SK-N-SH treated with all-trans-retinoic acid at 6 μM for 48 hours (cell line): ENCODE results near the gene PHLDB1.

Experiments
- ATAC-seq: fragments of 200-7000 bp; cut with Tn5 transposase; 3 replicates; pipeline ENCODE4 v1.9.1; 2020; ENCODE audit warnings: mild to moderate bottlenecking, moderate library complexity
- ARNTL ChIP-seq: fragments of 450-650 bp; formaldehyde crosslinking; IDR thresholded peaks from 2 replicates; pipeline ENCODE4 v1.5.0; 2020; ENCODE audit warnings: low read depth, mild to moderate bottlenecking, moderate library complexity, borderline replicate concordance
- BACH2 ChIP-seq: fragments of 250-450 bp; sonication (Bioruptor Pico); IDR thresholded peaks from 2 replicates; pipeline ENCODE4 v1.9.0; 2021; ENCODE audit warnings: mild to moderate bottlenecking, borderline replicate concordance
- CSDC2 ChIP-seq: fragments of 250-450 bp; sonication (Bioruptor Pico); IDR thresholded peaks from 2 replicates; pipeline ENCODE4 v1.5.0; 2020; ENCODE audit warnings: mild to moderate bottlenecking, moderate library complexity
- ISL1 ChIP-seq: fragments of 250-450 bp; sonication (Bioruptor Pico); IDR thresholded peaks from 2 replicates; pipeline ENCODE4 v2.1.2; 2022; ENCODE audit warnings: mild to moderate bottlenecking, moderate library complexity
- OSR1 ChIP-seq: fragments of 250-450 bp; sonication (Bioruptor Pico); IDR thresholded peaks from 2 replicates; pipeline ENCODE4 v1.8.0; 2022; ENCODE audit warnings: moderate library complexity, mild to moderate bottlenecking, inconsistent platforms
- PPARA ChIP-seq: fragments of 250-450 bp; sonication (Bioruptor Pico); IDR thresholded peaks from 2 replicates; pipeline ENCODE4 v1.5.0; 2020; ENCODE audit warnings: mild to moderate bottlenecking, borderline replicate concordance
- SNAI2 ChIP-seq: fragments of 250-450 bp; sonication (Bioruptor Pico); IDR thresholded peaks from 2 replicates; pipeline ENCODE4 v1.5.0; 2020; ENCODE audit warnings: mild to moderate bottlenecking, moderate library complexity
- TOX ChIP-seq: fragments of 250-450 bp; sonication (Bioruptor Pico); IDR thresholded peaks from 2 replicates; pipeline ENCODE4 v1.8.0; 2021; ENCODE audit warnings: mild to moderate bottlenecking, moderate library complexity, borderline replicate concordance
- ZC3H10 ChIP-seq: fragments of 250-450 bp; sonication (Bioruptor Pico); IDR thresholded peaks from 2 replicates; pipeline ENCODE4 v1.5.1; 2021; ENCODE audit warnings: mild to moderate bottlenecking, moderate library complexity
- ZFP3 ChIP-seq: fragments of 250-450 bp; sonication (Bioruptor Pico); IDR thresholded peaks from 2 replicates; pipeline ENCODE4 v1.5.0; 2020; ENCODE audit warnings: mild to moderate bottlenecking, moderate library complexity
- ZFP30 ChIP-seq: fragments of 450-650 bp; formaldehyde crosslinking; IDR thresholded peaks from 2 replicates; pipeline ENCODE4 v1.5.0; 2022; ENCODE audit warnings: mild to moderate bottlenecking, moderate library complexity
- ZNF565 ChIP-seq: fragments of 450-650 bp; formaldehyde crosslinking; conservative IDR thresholded peaks from 2 replicates; pipeline ENCODE4 v1.5.0; 2020; ENCODE audit warnings: low read depth, mild to moderate bottlenecking, moderate library complexity
- ZNF70 ChIP-seq: fragments of 450-650 bp; formaldehyde crosslinking; IDR thresholded peaks from 2 replicates; pipeline ENCODE4 v1.5.0; 2020; ENCODE audit warnings: mild to moderate bottlenecking, moderate library complexity
- TF ChIP-seq, protein P1 (sequence below): fragments of 250-450 bp; sonication (Bioruptor Pico); IDR thresholded peaks from 2 replicates; pipeline ENCODE4 v1.5.1; 2021; ENCODE audit warnings: mild to moderate bottlenecking, moderate library complexity
- TF ChIP-seq, protein P2 (sequence below): fragments of 250-450 bp; sonication (Bioruptor Pico); IDR thresholded peaks from 2 replicates; pipeline ENCODE4 v1.5.1; 2020; ENCODE audit warnings: low read depth, mild to moderate bottlenecking, moderate library complexity
- TF ChIP-seq, protein P3 (sequence below): fragments of 250-450 bp; sonication (Bioruptor Pico); IDR thresholded peaks from 2 replicates; pipeline ENCODE4 v1.8.0; 2021; ENCODE audit warnings: low read depth, mild to moderate bottlenecking, moderate library complexity, borderline replicate concordance
- TF ChIP-seq, protein P4 (sequence below): fragments of 250-450 bp; sonication (Bioruptor Pico); IDR thresholded peaks from 2 replicates; pipeline ENCODE4 v1.8.0; 2020; ENCODE audit warnings: mild to moderate bottlenecking, moderate library complexity, borderline replicate concordance

PHLDB1 gene

DNA sequence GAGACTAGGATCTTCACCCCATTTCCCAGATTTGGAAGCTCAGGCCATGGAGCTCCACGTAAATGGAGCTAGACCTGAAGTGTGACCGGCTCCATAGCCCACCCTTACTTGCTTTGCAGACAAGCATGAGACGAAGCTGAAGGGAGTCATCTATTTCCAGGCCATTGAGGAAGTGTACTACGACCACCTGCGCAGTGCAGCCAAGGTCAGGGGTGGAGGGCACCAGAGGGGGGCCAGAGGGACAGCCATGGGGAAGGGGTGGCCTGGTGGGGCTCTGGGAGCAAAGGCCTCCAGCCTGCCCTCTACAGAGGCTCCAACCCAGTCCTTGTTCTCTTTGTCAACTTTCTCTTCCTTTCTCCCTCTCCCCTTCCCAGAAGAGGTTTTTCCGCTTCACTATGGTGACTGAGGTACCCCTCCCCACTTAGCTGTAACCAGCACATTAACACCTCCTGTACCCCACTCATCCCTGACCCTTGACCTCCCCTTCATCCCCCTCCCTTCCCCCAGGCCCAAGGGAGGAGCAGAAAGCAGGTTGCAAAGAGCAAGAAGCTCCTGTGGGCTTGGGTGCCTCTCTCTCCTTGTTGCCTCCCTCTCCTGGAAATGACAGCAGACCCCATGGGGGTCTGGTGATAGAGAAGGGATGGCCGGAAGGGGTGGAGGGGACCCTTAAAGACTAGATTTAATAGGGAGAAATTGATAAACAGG, 48.2 kb downstream of the PHLDB1 start:
- no peak for ATAC-seq
- TF ChIP-seq ZC3H10 (no peak), BACH2 (CRISPR knock-in tag) (no peak), ZFP30 (CRISPR knock-in tag) (no peak), TOX (CRISPR knock-in tag) (no peak), PPARA (CRISPR knock-in tag) (no peak)
- TF ChIP-seq, protein P1, sequence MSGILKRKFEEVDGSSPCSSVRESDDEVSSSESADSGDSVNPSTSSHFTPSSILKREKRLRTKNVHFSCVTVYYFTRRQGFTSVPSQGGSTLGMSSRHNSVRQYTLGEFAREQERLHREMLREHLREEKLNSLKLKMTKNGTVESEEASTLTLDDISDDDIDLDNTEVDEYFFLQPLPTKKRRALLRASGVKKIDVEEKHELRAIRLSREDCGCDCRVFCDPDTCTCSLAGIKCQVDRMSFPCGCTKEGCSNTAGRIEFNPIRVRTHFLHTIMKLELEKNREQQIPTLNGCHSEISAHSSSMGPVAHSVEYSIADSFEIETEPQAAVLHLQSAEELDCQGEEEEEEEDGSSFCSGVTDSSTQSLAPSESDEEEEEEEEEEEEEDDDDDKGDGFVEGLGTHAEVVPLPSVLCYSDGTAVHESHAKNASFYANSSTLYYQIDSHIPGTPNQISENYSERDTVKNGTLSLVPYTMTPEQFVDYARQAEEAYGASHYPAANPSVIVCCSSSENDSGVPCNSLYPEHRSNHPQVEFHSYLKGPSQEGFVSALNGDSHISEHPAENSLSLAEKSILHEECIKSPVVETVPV (CRISPR knock-in tag), result no peak

DNA sequence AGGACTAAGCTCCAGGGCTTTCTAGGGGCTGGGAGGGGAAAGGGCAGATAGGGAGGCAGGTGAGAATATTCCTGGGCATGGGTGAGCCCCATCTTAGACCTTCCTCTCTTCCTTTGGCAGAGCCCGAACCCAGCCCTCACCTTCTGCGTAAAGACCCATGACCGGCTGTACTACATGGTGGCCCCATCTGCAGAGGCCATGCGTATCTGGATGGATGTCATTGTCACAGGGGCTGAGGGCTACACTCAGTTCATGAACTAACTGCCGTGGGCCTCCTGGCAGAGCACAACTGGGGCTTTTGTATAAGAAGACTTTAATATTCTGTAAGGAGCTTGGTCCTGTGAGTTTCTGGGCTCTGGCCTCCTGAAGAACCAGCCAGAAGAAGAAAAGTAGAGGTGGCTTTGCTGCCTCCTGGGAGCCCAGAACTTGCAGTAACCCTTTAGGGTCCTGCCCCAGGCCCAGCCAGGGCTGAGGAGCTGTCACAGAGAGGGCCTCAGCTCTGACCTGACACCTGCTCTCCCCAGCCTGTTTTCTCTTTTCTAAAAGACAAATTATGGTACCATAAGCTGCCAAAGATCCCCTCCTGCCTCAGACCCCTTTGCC, 49.2 kb downstream of the PHLDB1 start:
- no peak for ATAC-seq
- no peak for TF ChIP-seq TOX (CRISPR knock-in tag)
- TF ChIP-seq ZC3H10, result no peak
- no peak for TF ChIP-seq SNAI2 (CRISPR knock-in tag)
- TF ChIP-seq, protein P2, sequence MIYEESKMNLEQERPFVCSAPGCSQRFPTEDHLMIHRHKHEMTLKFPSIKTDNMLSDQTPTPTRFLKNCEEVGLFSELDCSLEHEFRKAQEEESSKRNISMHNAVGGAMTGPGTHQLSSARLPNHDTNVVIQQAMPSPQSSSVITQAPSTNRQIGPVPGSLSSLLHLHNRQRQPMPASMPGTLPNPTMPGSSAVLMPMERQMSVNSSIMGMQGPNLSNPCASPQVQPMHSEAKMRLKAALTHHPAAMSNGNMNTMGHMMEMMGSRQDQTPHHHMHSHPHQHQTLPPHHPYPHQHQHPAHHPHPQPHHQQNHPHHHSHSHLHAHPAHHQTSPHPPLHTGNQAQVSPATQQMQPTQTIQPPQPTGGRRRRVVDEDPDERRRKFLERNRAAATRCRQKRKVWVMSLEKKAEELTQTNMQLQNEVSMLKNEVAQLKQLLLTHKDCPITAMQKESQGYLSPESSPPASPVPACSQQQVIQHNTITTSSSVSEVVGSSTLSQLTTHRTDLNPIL (CRISPR knock-in tag), result no peak
- TF ChIP-seq CSDC2 (CRISPR knock-in tag), result no peak
- TF ChIP-seq, protein P3, sequence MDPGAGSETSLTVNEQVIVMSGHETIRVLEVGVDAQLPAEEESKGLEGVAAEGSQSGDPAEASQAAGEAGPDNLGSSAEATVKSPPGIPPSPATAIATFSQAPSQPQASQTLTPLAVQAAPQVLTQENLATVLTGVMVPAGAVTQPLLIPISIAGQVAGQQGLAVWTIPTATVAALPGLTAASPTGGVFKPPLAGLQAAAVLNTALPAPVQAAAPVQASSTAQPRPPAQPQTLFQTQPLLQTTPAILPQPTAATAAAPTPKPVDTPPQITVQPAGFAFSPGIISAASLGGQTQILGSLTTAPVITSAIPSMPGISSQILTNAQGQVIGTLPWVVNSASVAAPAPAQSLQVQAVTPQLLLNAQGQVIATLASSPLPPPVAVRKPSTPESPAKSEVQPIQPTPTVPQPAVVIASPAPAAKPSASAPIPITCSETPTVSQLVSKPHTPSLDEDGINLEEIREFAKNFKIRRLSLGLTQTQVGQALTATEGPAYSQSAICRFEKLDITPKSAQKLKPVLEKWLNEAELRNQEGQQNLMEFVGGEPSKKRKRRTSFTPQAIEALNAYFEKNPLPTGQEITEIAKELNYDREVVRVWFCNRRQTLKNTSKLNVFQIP (CRISPR knock-in tag), result no peak
- TF ChIP-seq ZFP3, result no peak
- TF ChIP-seq ZNF70 (CRISPR knock-in tag), result no peak
- TF ChIP-seq ISL1, result no peak

DNA sequence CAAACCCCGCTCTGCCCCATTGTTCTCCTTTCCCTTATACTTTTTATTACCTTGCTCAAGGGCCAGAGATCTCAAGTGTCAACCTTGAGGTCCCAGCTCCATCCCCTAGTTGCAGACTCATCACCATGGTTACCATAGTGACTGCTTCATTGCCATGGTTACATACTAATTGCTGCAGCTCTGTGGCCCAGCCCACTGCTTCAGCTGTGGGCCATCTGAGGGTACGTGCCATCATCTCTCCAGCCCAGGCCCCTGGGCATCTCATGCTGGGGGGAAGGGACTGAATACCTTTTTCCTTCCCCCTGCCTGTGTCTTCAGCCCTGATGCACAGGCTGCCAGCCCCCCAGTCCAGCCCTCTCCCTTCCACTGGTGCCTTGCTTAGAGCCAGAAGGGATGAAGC, 49.8 kb downstream of the PHLDB1 start:
- TF ChIP-seq ISL1 (no peak), PPARA (CRISPR knock-in tag) (no peak), ZNF70 (CRISPR knock-in tag) (no peak), CSDC2 (CRISPR knock-in tag) (no peak), ZFP30 (CRISPR knock-in tag) (no peak), ZC3H10 (no peak), ARNTL (CRISPR knock-in tag) (no peak), OSR1 (no peak), ZFP3 (no peak), ZNF565 (CRISPR knock-in tag) (no peak), BACH2 (CRISPR knock-in tag) (no peak), TOX (CRISPR knock-in tag) (no peak)
- TF ChIP-seq, protein P4, sequence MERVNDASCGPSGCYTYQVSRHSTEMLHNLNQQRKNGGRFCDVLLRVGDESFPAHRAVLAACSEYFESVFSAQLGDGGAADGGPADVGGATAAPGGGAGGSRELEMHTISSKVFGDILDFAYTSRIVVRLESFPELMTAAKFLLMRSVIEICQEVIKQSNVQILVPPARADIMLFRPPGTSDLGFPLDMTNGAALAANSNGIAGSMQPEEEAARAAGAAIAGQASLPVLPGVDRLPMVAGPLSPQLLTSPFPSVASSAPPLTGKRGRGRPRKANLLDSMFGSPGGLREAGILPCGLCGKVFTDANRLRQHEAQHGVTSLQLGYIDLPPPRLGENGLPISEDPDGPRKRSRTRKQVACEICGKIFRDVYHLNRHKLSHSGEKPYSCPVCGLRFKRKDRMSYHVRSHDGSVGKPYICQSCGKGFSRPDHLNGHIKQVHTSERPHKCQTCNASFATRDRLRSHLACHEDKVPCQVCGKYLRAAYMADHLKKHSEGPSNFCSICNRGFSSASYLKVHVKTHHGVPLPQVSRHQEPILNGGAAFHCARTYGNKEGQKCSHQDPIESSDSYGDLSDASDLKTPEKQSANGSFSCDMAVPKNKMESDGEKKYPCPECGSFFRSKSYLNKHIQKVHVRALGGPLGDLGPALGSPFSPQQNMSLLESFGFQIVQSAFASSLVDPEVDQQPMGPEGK, result no peak
- TF ChIP-seq, protein P2 (CRISPR knock-in tag), result no peak
- TF ChIP-seq, protein P3 (CRISPR knock-in tag), result no peak
- ATAC-seq, result no peak
